Neural cell (in vitro differentiated cells): ENCODE data around the gene CLIP3. TPM values are rescaled to one million over a fixed set of nuclear protein-coding genes. Genes with fewer than 3 reads are reported as not detected.
"Not testable (repeated sequence)": the region's sequence is repeated elsewhere in the genome, so short reads cannot be mapped to it uniquely, and the experiment has no call there.

Experiments
- H2AFZ ChIP-seq: fragments of 200-600, 300-800 bp; sonication (generic), shearing (Covaris generic); 2 replicates; pipeline ENCODE4 v1.6.0; 2014; ENCODE audit warnings: low read depth, mild to moderate bottlenecking, antibody characterized with exemption, low read length, moderate library complexity
- H3F3A ChIP-seq: fragments of 200-600 bp; shearing (Covaris generic); 2 replicates; pipeline ENCODE4 v1.6.1; 2016; ENCODE audit warnings: mild to moderate bottlenecking, moderate library complexity, mixed read lengths, antibody characterized with exemption, low read length; ENCODE audit not compliant: insufficient read depth, poor library complexity, severe bottlenecking
- H3K27ac ChIP-seq: fragments of 200-600, 300-800 bp; sonication (generic), shearing (Covaris generic); 2 replicates; pipeline ENCODE4 v1.5.1; 2014; ENCODE audit warnings: mild to moderate bottlenecking, low read length, moderate library complexity
- H3K27me3 ChIP-seq: fragments of 300-800, 200-600 bp; sonication (generic), shearing (Covaris generic); 2 replicates; pipeline ENCODE4 v1.6.0; 2014; ENCODE audit warnings: mild to moderate bottlenecking, low read depth, low read length, moderate library complexity; ENCODE audit not compliant: insufficient read depth
- H3K36me3 ChIP-seq: fragments of 300-800, 200-600 bp; sonication (generic), shearing (Covaris generic); 2 replicates; pipeline ENCODE4 v1.5.1; 2014; ENCODE audit warnings: mild to moderate bottlenecking, antibody characterized with exemption, low read length, moderate library complexity; ENCODE audit not compliant: insufficient read depth
- H3K4me2 ChIP-seq: fragments of 300-800, 200-600 bp; sonication (generic), shearing (Covaris generic); 2 replicates; pipeline ENCODE4 v1.6.0; 2014; ENCODE audit warnings: mild to moderate bottlenecking, low read length
- H3K4me3 ChIP-seq: fragments of 300-800, 200-600 bp; sonication (generic), shearing (Covaris generic); 2 replicates; pipeline ENCODE4 v1.5.1; 2014; ENCODE audit warnings: mild to moderate bottlenecking, low read length, moderate library complexity
- H3K79me2 ChIP-seq: fragments of 200-600 bp; shearing (Covaris generic); replicated peaks from 2 replicates; pipeline ENCODE4 v1.6.0; 2014; ENCODE audit warnings: mild to moderate bottlenecking, low read length, moderate library complexity; ENCODE audit not compliant: insufficient read depth
- H3K9ac ChIP-seq: fragments of 300-800, 200-600 bp; sonication (generic), shearing (Covaris generic); 2 replicates; pipeline ENCODE4 v1.6.1; 2016; ENCODE audit warnings: mild to moderate bottlenecking, low read length, mixed read lengths
- H3K9me2 ChIP-seq: fragments of 200-600 bp; shearing (Covaris generic); 2 replicates; pipeline ENCODE4 v1.6.1; 2016; ENCODE audit warnings: mild to moderate bottlenecking, low read length, mixed read lengths; ENCODE audit not compliant: insufficient read depth
- H3K9me3 ChIP-seq: fragments of 200-600, 300-800 bp; sonication (generic), shearing (Covaris generic); 2 replicates; pipeline ENCODE4 v1.6.1; 2016; ENCODE audit warnings: mild to moderate bottlenecking, mixed run types, low read length, moderate library complexity, mixed read lengths
- H4K20me1 ChIP-seq: fragments of 200-600 bp; shearing (Covaris generic); 2 replicates; pipeline ENCODE4 v1.6.1; 2016; ENCODE audit warnings: mild to moderate bottlenecking, mixed run types; ENCODE audit not compliant: insufficient read depth
- CTCF ChIP-seq: fragments of 450-650 bp; IDR thresholded peaks from 2 replicates; pipeline ENCODE4 v1.5.1; 2014; ENCODE audit warnings: antibody characterized with exemption, mild to moderate bottlenecking, moderate library complexity; ENCODE audit not compliant: poor library complexity, severe bottlenecking
- EP300 ChIP-seq: fragments of 450-650 bp; conservative IDR thresholded peaks from 2 replicates; pipeline ENCODE4 v1.6.1; 2014; ENCODE audit warnings: antibody characterized with exemption, mild to moderate bottlenecking, moderate library complexity; ENCODE audit not compliant: poor library complexity, severe bottlenecking
- EZH2 ChIP-seq: fragments of 200-600, 300-800 bp; shearing (Covaris generic), sonication (generic); IDR thresholded peaks from 2 replicates; pipeline ENCODE4 v1.6.1; 2014; ENCODE audit warnings: antibody characterized with exemption, low read length, borderline replicate concordance, mild to moderate bottlenecking; ENCODE audit not compliant: insufficient read depth, poor library complexity, severe bottlenecking
- MXI1 ChIP-seq: fragments of 450-650 bp; conservative IDR thresholded peaks from 2 replicates; pipeline ENCODE4 v1.6.1; 2014; ENCODE audit warnings: antibody characterized with exemption, mild to moderate bottlenecking; ENCODE audit not compliant: poor library complexity, severe bottlenecking
- POLR2AphosphoS5 ChIP-seq: IDR thresholded peaks from 2 replicates; pipeline ENCODE4 v1.6.1; 2012
- RAD21 ChIP-seq: fragments of 450-650 bp; conservative IDR thresholded peaks from 2 replicates; pipeline ENCODE4 v1.6.1; 2014; ENCODE audit warnings: antibody characterized with exemption, mild to moderate bottlenecking, moderate library complexity
- REST ChIP-seq: IDR thresholded peaks from 2 replicates; pipeline ENCODE4 v1.6.1; 2012; ENCODE audit warnings: borderline replicate concordance
- SMC3 ChIP-seq: fragments of 450-650 bp; conservative IDR thresholded peaks from 2 replicates; pipeline ENCODE4 v1.6.1; 2014; ENCODE audit warnings: antibody characterized with exemption, mild to moderate bottlenecking, moderate library complexity; ENCODE audit not compliant: poor library complexity
- TAF1 ChIP-seq: IDR thresholded peaks from 2 replicates; pipeline ENCODE4 v1.6.1; 2012; ENCODE audit warnings: low read depth
- polyA plus RNA-seq: library from polyadenylated mRNA; depleted of rRNA; stranded (reverse); fragments of >200 nt; gene quantifications from 2 replicates; pipeline ENCODE4 v1.2.3, GENCODE V29; 2014

CLIP3 gene
- polyA plus RNA-seq, 1 donor from 2014 or later, result 5.6 TPM

GRCh38 chr19:35986111-35986510 is 46.6 kb downstream of the CLIP3 start:
- H3K4me2 ChIP-seq, result no peak overlapping the region
- peaks cover 14% of the 10 kb centered on the region for H3K27me3 ChIP-seq
- H3K27ac ChIP-seq, result no peak overlapping the region
- H3F3A ChIP-seq, result no peaks in the 10 kb centered on the region
- no peak overlapping the region for H3K4me3 ChIP-seq
- no peaks in the 10 kb centered on the region for H3K9me2 ChIP-seq
- H3K9me3 ChIP-seq, result no peaks in the 10 kb centered on the region
- H4K20me1 ChIP-seq, result no peaks in the 10 kb centered on the region
- H3K79me2 ChIP-seq, result no peaks in the 10 kb centered on the region
- H2AFZ ChIP-seq, result no peak overlapping the region
- H3K36me3 ChIP-seq, result no peaks in the 10 kb centered on the region
- no peak for TF ChIP-seq EZH2
- TF ChIP-seq TAF1, result no peak
- no peak for TF ChIP-seq POLR2AphosphoS5
- no peak for TF ChIP-seq MXI1
- TF ChIP-seq SMC3, result no peak
- TF ChIP-seq EP300, result no peak
- TF ChIP-seq RAD21, result no peak
- TF ChIP-seq CTCF, result no peak
- TF ChIP-seq REST, result no peak
- H3K9ac ChIP-seq, result no peak overlapping the region

GRCh38 chr19:35983177-35983576 is 49.5 kb downstream of the CLIP3 start:
- H4K20me1 ChIP-seq, result no peaks in the 10 kb centered on the region
- H3K27me3 ChIP-seq, result peaks cover 14% of the 10 kb centered on the region
- no peaks in the 10 kb centered on the region for H3K79me2 ChIP-seq
- no peak for TF ChIP-seq TAF1
- no peak for TF ChIP-seq MXI1
- no peak for TF ChIP-seq POLR2AphosphoS5
- no peaks in the 10 kb centered on the region for H3F3A ChIP-seq
- no peak overlapping the region for H3K4me2 ChIP-seq
- no peaks in the 10 kb centered on the region for H3K9me3 ChIP-seq
- H3K9ac ChIP-seq, result no peak overlapping the region
- H3K36me3 ChIP-seq, result no peaks in the 10 kb centered on the region
- H3K9me2 ChIP-seq, result no peaks in the 10 kb centered on the region
- H3K4me3 ChIP-seq, result no peak overlapping the region
- no peak overlapping the region for H2AFZ ChIP-seq
- H3K27ac ChIP-seq, result no peak overlapping the region

- not testable (repeated sequence) for H3K9ac ChIP-seq, H3K4me2 ChIP-seq, H3K79me2 ChIP-seq, H3K9me2 ChIP-seq, H3K9me3 ChIP-seq, H4K20me1 ChIP-seq, H3F3A ChIP-seq, H3K27ac ChIP-seq, H2AFZ ChIP-seq, H3K27me3 ChIP-seq, H3K36me3 ChIP-seq, H3K4me3 ChIP-seq
Measured at GRCh38 chr19:35980997-35981396, 51.7 kb downstream of the CLIP3 start.
